CD14-positive monocyte (primary cell): ENCODE data around the gene ZNF681. TPM values are rescaled to one million over a fixed set of nuclear protein-coding genes. Genes with fewer than 3 reads are reported as not detected.
"Not testable (repeated sequence)": the region's sequence is repeated elsewhere in the genome, so short reads cannot be mapped to it uniquely, and the experiment has no call there.

Experiments used
- DNase-seq, 3 donors: peaks; one replicate each; pipeline ENCODE4 v3.0.0-alpha.2; 2011 to 2022
- H2AFZ ChIP-seq: 2 replicates; pipeline ENCODE4 v1.6.0; 2012; ENCODE audit warnings: mild to moderate bottlenecking, low read depth, low read length, inconsistent platforms; ENCODE audit not compliant: insufficient read depth, poor library complexity, severe bottlenecking
- H3K27ac ChIP-seq, 2 donors: 1 replicate in 1 of 2; 2 replicates in 1 of 2; pipeline ENCODE4 v1.5.1; 2012 to 2013; ENCODE audit warnings: low read length in 2 of 2, control low read depth in 1 of 2, inconsistent platforms in 1 of 2, low read depth in 1 of 2, mild to moderate bottlenecking in 1 of 2
- H3K27me3 ChIP-seq, 2 donors: one replicate each; pipeline versions ENCODE4 v1.6.0 to v1.6.1; 2011 to 2013; ENCODE audit warnings: low read length in 2 of 2; ENCODE audit not compliant: control insufficient read depth in 2 of 2, insufficient read depth in 2 of 2
- H3K36me3 ChIP-seq, 2 donors: replicated peaks in 1 of 2; 1 replicate in 1 of 2; 2 replicates in 1 of 2; pipeline versions ENCODE4 v1.5.1 to v1.6.1; 2012 to 2013; ENCODE audit warnings: low read length in 2 of 2, control low read depth in 1 of 2, inconsistent platforms in 1 of 2, mild to moderate bottlenecking in 1 of 2; ENCODE audit not compliant: insufficient read depth in 2 of 2, control insufficient read depth in 1 of 2
- H3K4me1 ChIP-seq, 2 donors: 1 replicate in 1 of 2; 2 replicates in 1 of 2; pipeline versions ENCODE4 v1.5.1 to v1.6.1; 2012 to 2013; ENCODE audit warnings: low read length in 2 of 2, control low read depth in 1 of 2, inconsistent platforms in 1 of 2, mild to moderate bottlenecking in 1 of 2, moderate library complexity in 1 of 2; ENCODE audit not compliant: insufficient read depth in 2 of 2, control insufficient read depth in 1 of 2
- H3K4me2 ChIP-seq: replicated peaks from 2 replicates; pipeline ENCODE3; 2012; ENCODE audit warnings: low read length, moderate library complexity, mild to moderate bottlenecking; ENCODE audit not compliant: poor library complexity, severe bottlenecking; ENCODE audit errors: extremely low read depth
- H3K4me3 ChIP-seq, 3 experiments: fragments of 200-600 bp in 1 of 3; sonication (generic) in 1 of 3; replicated peaks in 1 of 3; 1 replicate in 2 of 3; 2 replicates in 1 of 3; pipeline ENCODE4 v1.5.1; 2011 to 2013; ENCODE audit warnings: low read length in 3 of 3, mild to moderate bottlenecking in 3 of 3, control low read depth in 2 of 3, low read depth in 2 of 3, inconsistent platforms in 1 of 3, moderate library complexity in 1 of 3
- H3K79me2 ChIP-seq: 2 replicates; pipeline ENCODE4 v1.6.0; 2012; ENCODE audit warnings: mild to moderate bottlenecking, control low read depth, inconsistent platforms, low read length, moderate library complexity; ENCODE audit not compliant: insufficient read depth
- H3K9ac ChIP-seq: 2 replicates; pipeline ENCODE4 v1.6.0; 2017; ENCODE audit warnings: low read length, mild to moderate bottlenecking; ENCODE audit not compliant: insufficient read depth, poor library complexity, severe bottlenecking
- H3K9me3 ChIP-seq, 2 donors: replicated peaks in 1 of 2; 1 replicate in 1 of 2; 2 replicates in 1 of 2; pipeline versions ENCODE4 v1.5.1 to v1.6.1; 2012 to 2013; ENCODE audit warnings: low read length in 2 of 2, control low read depth in 1 of 2; ENCODE audit not compliant: control insufficient read depth in 1 of 2, insufficient read depth in 1 of 2
- H4K20me1 ChIP-seq: 2 replicates; pipeline ENCODE4 v1.6.0; 2012; ENCODE audit warnings: mild to moderate bottlenecking, low read length, control low read depth, moderate library complexity; ENCODE audit not compliant: insufficient read depth
- H3K27ac Mint-ChIP-seq, 7 donors: one replicate each; pipeline ENCODE4 v1.8.0; 2020; ENCODE audit warnings: mild to moderate bottlenecking in 7 of 7, mixed read lengths in 7 of 7, moderate library complexity in 6 of 7, inconsistent platforms in 2 of 7
- H3K27me3 Mint-ChIP-seq, 3 donors: one replicate each; pipeline ENCODE4 v1.8.0; 2021 to 2022; ENCODE audit warnings: low read depth in 3 of 3, mild to moderate bottlenecking in 3 of 3, mixed read lengths in 3 of 3, moderate library complexity in 3 of 3, inconsistent platforms in 1 of 3
- H3K36me3 Mint-ChIP-seq, 2 donors: one replicate each; pipeline ENCODE4 v1.8.0; 2020; ENCODE audit warnings: mixed read lengths in 2 of 2, inconsistent platforms in 1 of 2, mild to moderate bottlenecking in 1 of 2
- H3K4me1 Mint-ChIP-seq: one replicate; pipeline ENCODE4 v1.8.0; 2020; ENCODE audit warnings: mild to moderate bottlenecking, mixed read lengths
- H3K4me3 Mint-ChIP-seq, 2 donors: one replicate each; pipeline ENCODE4 v1.8.0; 2020; ENCODE audit warnings: mild to moderate bottlenecking in 2 of 2, mixed read lengths in 2 of 2, moderate library complexity in 1 of 2
- H3K9me3 Mint-ChIP-seq, 7 donors: one replicate each; pipeline ENCODE4 v1.8.0; 2020 to 2022; ENCODE audit warnings: mixed read lengths in 7 of 7, mild to moderate bottlenecking in 6 of 7, moderate library complexity in 6 of 7, inconsistent platforms in 2 of 7
- WGBS: methylation state at CpG from one replicate; pipeline ENCODE4 v1.1.5; 2013; ENCODE audit warnings: missing lambda C conversion rate; ENCODE audit not compliant: insufficient coverage; 5-methylcytosine and 5-hydroxymethylcytosine counted together
- intact Hi-C, 2 donors: fragments of 100-400 bp; cut with micrococcal nuclease; formaldehyde crosslinking; loops; one replicate each; pipeline versions ENCODE4 v1.15.0 to v1.15.1; 2023
- polyA plus RNA-seq, 3 donors: library from polyadenylated mRNA; depleted of rRNA in 1 of 3; unstranded in 2 of 3; stranded (reverse) in 1 of 3; fragments of 300-500 nt in 2 of 3; fragments of >200 nt in 1 of 3; fragmentation: Illumina TruSeq in 2 of 3; gene quantifications; 1 replicate in 2 of 3; 2 replicates in 1 of 3; pipeline ENCODE4 v1.2.3, GENCODE V29; 2012 to 2021
- TF ChIP-seq, protein P1 (sequence below): fragments of 200-600 bp; IDR thresholded peaks from one replicate; pipeline ENCODE4 v1.8.0; 2022; ENCODE audit warnings: antibody characterized with exemption, mild to moderate bottlenecking

ZNF681 gene
- polyA plus RNA-seq, 3 donors: 0.04 to 0.19 (median 0.05) TPM

DNA sequence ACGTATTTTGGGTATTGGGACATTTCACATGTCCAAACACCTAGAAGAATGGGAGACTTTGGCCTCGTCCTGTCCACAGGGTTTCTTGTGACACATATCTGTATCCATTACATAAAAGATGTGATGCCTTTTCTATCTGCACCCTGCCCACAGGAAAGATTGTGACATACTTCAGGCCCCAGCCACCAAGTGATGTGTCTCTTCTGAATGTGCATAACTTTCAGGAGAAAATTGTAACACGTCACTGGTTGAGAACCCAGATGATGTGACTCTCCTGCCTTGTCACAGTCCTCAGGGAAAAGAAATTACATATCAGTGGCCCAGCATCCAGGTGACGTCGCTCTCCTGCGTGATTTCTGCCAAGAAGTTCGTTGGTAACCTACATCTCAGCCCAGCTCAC is 21.0 kb upstream of the ZNF681 start:
- Histone ChIP-seq H3K4me2 (no peak overlapping the region), H3K36me3 (no peaks in the 10 kb centered on the region), H3K27ac (no peak overlapping the region), H2AFZ (no peak overlapping the region), H3K9ac (no peak overlapping the region), H3K27me3 (no peaks in the 10 kb centered on the region), H3K4me3 (no peak overlapping the region), H3K4me1 (peaks cover 0 to 6% of the 10 kb centered on the region in 2 donors), H4K20me1 (no peaks in the 10 kb centered on the region), H3K9me3 (peaks cover 58 to 69% of the 10 kb centered on the region in 2 donors), H3K79me2 (no peaks in the 10 kb centered on the region)
- H3K27ac Mint-ChIP-seq: peak overlapping the region in 1 of 7 donors; percentile 74
- peaks cover 0 to 4% (median 0%) of the 10 kb centered on the region in 3 donors for H3K27me3 Mint-ChIP-seq
- DNase-seq: peak in 1 of 3 donors; percentile 28
- H3K36me3 Mint-ChIP-seq: peaks cover 16 to 17% of the 10 kb centered on the region in 2 donors
- peaks cover 24 to 72% (median 56%) of the 10 kb centered on the region in 7 donors for H3K9me3 Mint-ChIP-seq
- intact Hi-C loops: no loop called here
- no peak overlapping the region for H3K4me3 Mint-ChIP-seq
- TF ChIP-seq, protein P1, sequence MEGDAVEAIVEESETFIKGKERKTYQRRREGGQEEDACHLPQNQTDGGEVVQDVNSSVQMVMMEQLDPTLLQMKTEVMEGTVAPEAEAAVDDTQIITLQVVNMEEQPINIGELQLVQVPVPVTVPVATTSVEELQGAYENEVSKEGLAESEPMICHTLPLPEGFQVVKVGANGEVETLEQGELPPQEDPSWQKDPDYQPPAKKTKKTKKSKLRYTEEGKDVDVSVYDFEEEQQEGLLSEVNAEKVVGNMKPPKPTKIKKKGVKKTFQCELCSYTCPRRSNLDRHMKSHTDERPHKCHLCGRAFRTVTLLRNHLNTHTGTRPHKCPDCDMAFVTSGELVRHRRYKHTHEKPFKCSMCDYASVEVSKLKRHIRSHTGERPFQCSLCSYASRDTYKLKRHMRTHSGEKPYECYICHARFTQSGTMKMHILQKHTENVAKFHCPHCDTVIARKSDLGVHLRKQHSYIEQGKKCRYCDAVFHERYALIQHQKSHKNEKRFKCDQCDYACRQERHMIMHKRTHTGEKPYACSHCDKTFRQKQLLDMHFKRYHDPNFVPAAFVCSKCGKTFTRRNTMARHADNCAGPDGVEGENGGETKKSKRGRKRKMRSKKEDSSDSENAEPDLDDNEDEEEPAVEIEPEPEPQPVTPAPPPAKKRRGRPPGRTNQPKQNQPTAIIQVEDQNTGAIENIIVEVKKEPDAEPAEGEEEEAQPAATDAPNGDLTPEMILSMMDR: no peak
- 98% methylated on average over 4 of the region's 7 CpGs for WGBS
- peaks cover 9% of the 10 kb centered on the region for H3K4me1 Mint-ChIP-seq

DNA sequence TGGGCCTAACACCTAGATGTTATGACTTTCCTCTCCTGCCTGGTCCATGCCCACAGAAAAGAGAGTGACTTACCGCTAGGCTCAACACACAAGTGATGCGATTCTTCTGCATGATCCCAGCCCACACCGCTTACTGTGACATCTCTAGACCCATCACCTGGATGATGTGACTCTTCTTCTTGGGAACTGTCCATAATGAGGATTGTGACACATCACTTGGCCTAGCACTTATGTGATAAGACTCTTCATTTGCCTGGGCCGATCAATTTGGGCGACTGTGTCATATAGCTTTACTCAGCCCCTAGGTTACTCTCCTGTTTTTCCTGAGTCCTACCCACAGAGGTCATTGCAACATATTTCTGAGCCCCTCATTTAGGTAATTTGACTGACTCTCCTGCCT is 19.9 kb upstream of the ZNF681 start:
- Histone ChIP-seq H3K4me1 (peaks cover 0 to 7% of the 10 kb centered on the region in 2 donors), H3K79me2 (no peaks in the 10 kb centered on the region), H3K27me3 (no peaks in the 10 kb centered on the region), H3K9me3 (peaks cover 55 to 61% of the 10 kb centered on the region in 2 donors), H4K20me1 (no peaks in the 10 kb centered on the region), H3K36me3 (no peaks in the 10 kb centered on the region), H2AFZ (no peak overlapping the region), H3K27ac (no peak overlapping the region), H3K9ac (no peak overlapping the region), H3K4me2 (no peak overlapping the region), H3K4me3 (no peak overlapping the region)
- Mint-ChIP-seq H3K9me3 (peaks cover 24 to 65% (median 52%) of the 10 kb centered on the region in 7 donors), H3K4me3 (no peak overlapping the region), H3K4me1 (peaks cover 19% of the 10 kb centered on the region), H3K36me3 (peaks cover 16 to 17% of the 10 kb centered on the region in 2 donors), H3K27me3 (peaks cover 0 to 4% (median 0%) of the 10 kb centered on the region in 3 donors), H3K27ac (peak overlapping the region in 1 of 7 donors; percentile 16)
- 100% methylated on average over 2 of the region's 5 CpGs for WGBS
- intact Hi-C loops: no loop called here
- no peak for DNase-seq
- TF ChIP-seq, protein P1: no peak

DNA sequence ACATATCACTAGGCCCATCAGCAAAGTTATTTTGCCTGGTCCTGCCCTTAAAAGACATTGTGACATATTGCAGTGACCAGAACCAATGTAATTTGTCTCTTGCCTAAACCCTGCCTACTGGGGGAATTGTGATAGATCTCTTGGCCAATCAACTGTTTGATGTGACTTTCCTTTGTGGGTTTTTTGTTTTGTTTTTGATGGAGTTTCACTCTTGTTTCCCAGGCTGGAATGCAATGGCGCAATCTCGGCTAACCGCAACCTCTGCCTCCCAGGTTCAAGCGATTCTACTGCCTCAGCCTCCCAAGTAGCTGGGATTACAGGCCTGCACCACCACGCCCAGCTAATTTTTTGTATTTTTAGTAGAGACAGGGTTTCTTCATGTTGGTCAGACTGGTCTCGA is 19.3 kb upstream of the ZNF681 start:
- H3K36me3 ChIP-seq, H3K4me2 ChIP-seq, H2AFZ ChIP-seq, H3K27me3 ChIP-seq, H3K4me1 ChIP-seq, H3K27me3 Mint-ChIP-seq, H3K4me3 Mint-ChIP-seq, H3K27ac ChIP-seq, H3K79me2 ChIP-seq, H3K4me3 ChIP-seq, H4K20me1 ChIP-seq, DNase-seq, intact Hi-C loops, H3K9ac ChIP-seq: not testable (repeated sequence)
- WGBS: 100% methylated on average over 3 of the region's 6 CpGs
- Mint-ChIP-seq H3K9me3 (peaks cover 24 to 63% (median 50%) of the 10 kb centered on the region in 7 donors), H3K27ac (peak overlapping the region in 1 of 7 donors; percentile 4), H3K36me3 (peaks cover 16 to 17% of the 10 kb centered on the region in 2 donors), H3K4me1 (peaks cover 19% of the 10 kb centered on the region)
- peaks cover 55 to 56% of the 10 kb centered on the region in 2 donors for H3K9me3 ChIP-seq
